Measurements from ENCODE around the gene PRKCH.

DNA sequence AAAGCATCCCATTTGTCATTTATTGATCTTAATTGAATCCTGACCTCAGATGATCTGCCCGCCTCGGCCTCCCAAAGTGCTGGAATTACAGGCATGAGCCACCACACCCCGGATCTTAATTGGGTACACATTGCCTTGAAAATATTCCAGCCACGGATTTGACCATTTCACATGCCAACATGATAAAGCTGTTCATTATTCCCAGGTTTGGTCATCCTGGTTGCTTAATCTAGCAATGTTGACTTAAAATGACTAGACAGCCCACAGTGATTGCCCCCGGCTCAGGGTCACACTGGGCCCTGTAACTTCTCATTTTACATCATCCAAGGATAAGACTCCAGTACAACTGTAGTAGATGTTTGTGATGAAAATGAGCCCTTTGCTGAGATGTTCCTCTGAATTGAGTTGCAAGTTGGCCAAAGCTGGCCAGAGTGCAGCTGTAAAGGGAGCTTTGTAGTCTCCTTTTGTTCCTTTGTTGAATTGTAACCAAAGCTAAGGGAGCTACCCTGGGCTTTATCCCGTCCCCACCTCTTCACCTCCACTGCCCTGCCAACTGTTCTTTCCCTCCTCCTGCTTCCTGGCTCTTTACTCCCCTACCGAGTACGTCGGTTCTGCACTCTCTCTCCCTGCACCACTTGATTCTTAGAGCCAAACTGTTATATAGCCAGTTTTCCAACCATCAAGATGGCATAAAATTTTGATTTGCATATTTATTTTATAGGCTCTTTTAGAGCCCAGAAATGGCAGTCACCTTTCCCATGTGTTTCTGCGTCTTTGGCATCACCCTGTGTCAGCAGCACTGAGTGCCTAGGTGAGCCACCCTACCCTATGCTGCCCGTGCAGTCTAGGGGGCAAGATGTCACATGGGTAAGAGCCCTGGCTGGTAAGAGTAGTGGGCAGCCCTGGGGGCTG, 232.6 kb downstream of the PRKCH start:
- TF ChIP-seq POLR2AphosphoS5 (IDR thresholded peaks at IDR 0.05; ENCODE audit: insufficient read depth in 1 of 2, low read depth in 1 of 2), result peak in 1 of 2 donors; percentile 33
- TF ChIP-seq, protein P1, sequence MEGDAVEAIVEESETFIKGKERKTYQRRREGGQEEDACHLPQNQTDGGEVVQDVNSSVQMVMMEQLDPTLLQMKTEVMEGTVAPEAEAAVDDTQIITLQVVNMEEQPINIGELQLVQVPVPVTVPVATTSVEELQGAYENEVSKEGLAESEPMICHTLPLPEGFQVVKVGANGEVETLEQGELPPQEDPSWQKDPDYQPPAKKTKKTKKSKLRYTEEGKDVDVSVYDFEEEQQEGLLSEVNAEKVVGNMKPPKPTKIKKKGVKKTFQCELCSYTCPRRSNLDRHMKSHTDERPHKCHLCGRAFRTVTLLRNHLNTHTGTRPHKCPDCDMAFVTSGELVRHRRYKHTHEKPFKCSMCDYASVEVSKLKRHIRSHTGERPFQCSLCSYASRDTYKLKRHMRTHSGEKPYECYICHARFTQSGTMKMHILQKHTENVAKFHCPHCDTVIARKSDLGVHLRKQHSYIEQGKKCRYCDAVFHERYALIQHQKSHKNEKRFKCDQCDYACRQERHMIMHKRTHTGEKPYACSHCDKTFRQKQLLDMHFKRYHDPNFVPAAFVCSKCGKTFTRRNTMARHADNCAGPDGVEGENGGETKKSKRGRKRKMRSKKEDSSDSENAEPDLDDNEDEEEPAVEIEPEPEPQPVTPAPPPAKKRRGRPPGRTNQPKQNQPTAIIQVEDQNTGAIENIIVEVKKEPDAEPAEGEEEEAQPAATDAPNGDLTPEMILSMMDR (IDR thresholded peaks at IDR 0.05), result no peak
